B cell (primary cell): ENCODE data around the gene SLC6A18. TPM values are rescaled to one million over a fixed set of nuclear protein-coding genes. Genes with fewer than 3 reads are reported as not detected.

Source experiments
- ATAC-seq: fragments of 200-7000 bp; cut with Tn5 transposase; one replicate; pipeline ENCODE4 v1.10.0; 2021; ENCODE audit warnings: low read depth, mild to moderate bottlenecking, moderate number of reproducible peaks, moderate library complexity
- CTCF ChIA-PET: fragments of 350-600 bp; sonication (Branson Sonifier 250); formaldehyde crosslinking; loops from one replicate; lab custom pipeline; 2021; ENCODE audit warnings: antibody characterized with exemption, inconsistent platforms; lab: Charles Lee
- POLR2A ChIA-PET: fragments of 350-600 bp; sonication (Branson Sonifier 250); formaldehyde crosslinking; loops from one replicate; lab custom pipeline; 2021; ENCODE audit warnings: antibody characterized with exemption; lab: Charles Lee
- DNase-seq: peaks from one replicate; pipeline ENCODE4 v3.0.0; 2013
- H2AFZ ChIP-seq: 2 replicates; pipeline ENCODE4 v1.6.1; 2012; ENCODE audit warnings: mild to moderate bottlenecking, low read depth, low read length; ENCODE audit not compliant: insufficient read depth, poor library complexity, severe bottlenecking
- H3K27ac ChIP-seq, 2 donors: 1 replicate in 1 of 2; 2 replicates in 1 of 2; pipeline ENCODE4 v1.5.1; 2012 to 2013; ENCODE audit warnings: low read length in 2 of 2, mild to moderate bottlenecking in 2 of 2, moderate library complexity in 1 of 2
- H3K27me3 ChIP-seq, 4 experiments: fragments of 200-600 bp in 1 of 4; sonication (generic) in 1 of 4; replicated peaks in 1 of 4; 1 replicate in 2 of 4; 2 replicates in 2 of 4; pipeline versions ENCODE4 v1.6.1 to v1.7.0; 2013 to 2016; ENCODE audit warnings: low read length in 3 of 4, mild to moderate bottlenecking in 2 of 4, mixed read lengths in 1 of 4, moderate library complexity in 1 of 4; ENCODE audit not compliant: insufficient read depth in 4 of 4, control insufficient read depth in 3 of 4; ENCODE audit errors: control extremely low read depth in 1 of 4
- H3K36me3 ChIP-seq, 2 experiments: replicated peaks in 1 of 2; 1 replicate in 1 of 2; 2 replicates in 1 of 2; pipeline versions ENCODE4 v1.6.1 to v1.7.1; 2013; ENCODE audit warnings: low read length in 1 of 2; ENCODE audit not compliant: insufficient read depth in 2 of 2, control insufficient read depth in 1 of 2; ENCODE audit errors: control extremely low read depth in 1 of 2, extremely low read depth in 1 of 2
- H3K4me1 ChIP-seq, 2 donors: fragments of 200-600 bp in 1 of 2; sonication (generic) in 1 of 2; 1 replicate in 1 of 2; 2 replicates in 1 of 2; pipeline versions ENCODE4 v1.5.1 to v1.6.1; 2013 to 2017; ENCODE audit warnings: low read length in 2 of 2; ENCODE audit not compliant: control insufficient read depth in 2 of 2, insufficient read depth in 2 of 2
- H3K4me2 ChIP-seq: replicated peaks from 2 replicates; pipeline ENCODE3; 2012; ENCODE audit warnings: mild to moderate bottlenecking, low read depth, low read length; ENCODE audit not compliant: poor library complexity, severe bottlenecking
- H3K4me3 ChIP-seq, 5 experiments: fragments of 200-600 bp in 1 of 5; sonication (generic) in 1 of 5; 1 replicate in 3 of 5; 2 replicates in 2 of 5; pipeline versions ENCODE4 v1.5.1 to v1.7.0; 2011 to 2016; ENCODE audit warnings: low read length in 4 of 5, mild to moderate bottlenecking in 4 of 5, low read depth in 2 of 5, control low read depth in 1 of 5, moderate library complexity in 1 of 5; ENCODE audit not compliant: insufficient read depth in 1 of 5; ENCODE audit errors: control extremely low read depth in 1 of 5, extremely low read depth in 1 of 5
- H3K79me2 ChIP-seq: fragments of 200-600 bp; sonication (generic); one replicate; pipeline ENCODE4 v1.6.0; 2016; ENCODE audit warnings: low read length; ENCODE audit not compliant: control insufficient read depth, insufficient read depth
- H3K9ac ChIP-seq: fragments of 200-600 bp; sonication (generic); 2 replicates; pipeline ENCODE4 v1.6.1; 2017; ENCODE audit warnings: mild to moderate bottlenecking, low read length, moderate library complexity
- H3K9me3 ChIP-seq, 3 donors: one replicate each; pipeline versions ENCODE4 v1.6.1 to v1.7.1; 2013; ENCODE audit warnings: low read length in 2 of 3; ENCODE audit not compliant: control insufficient read depth in 2 of 3, insufficient read depth in 1 of 3; ENCODE audit errors: control extremely low read depth in 1 of 3
- H4K20me1 ChIP-seq: 2 replicates; pipeline ENCODE4 v1.6.0; 2012; ENCODE audit warnings: mild to moderate bottlenecking, low read length; ENCODE audit not compliant: insufficient read depth, control insufficient read depth, poor library complexity, severe bottlenecking
- H3K27ac Mint-ChIP-seq: one replicate; pipeline ENCODE4 v1.8.0; 2021; ENCODE audit warnings: mixed read lengths
- H3K27me3 Mint-ChIP-seq: one replicate; pipeline ENCODE4 v1.8.0; 2021; ENCODE audit warnings: mixed read lengths
- H3K4me1 Mint-ChIP-seq: one replicate; pipeline ENCODE4 v1.8.0; 2021; ENCODE audit warnings: mixed read lengths
- H3K4me3 Mint-ChIP-seq: one replicate; pipeline ENCODE4 v1.8.0; 2021; ENCODE audit warnings: mixed read lengths
- H3K9me3 Mint-ChIP-seq: one replicate; pipeline ENCODE4 v1.8.0; 2022; ENCODE audit warnings: mixed read lengths; ENCODE audit not compliant: insufficient read depth
- EZH2 ChIP-seq: IDR thresholded peaks from 2 replicates; pipeline ENCODE4 v1.6.1; 2012; ENCODE audit warnings: borderline replicate concordance, low read depth, mild to moderate bottlenecking, moderate library complexity, low read length; ENCODE audit not compliant: insufficient read depth, poor library complexity, severe bottlenecking
- WGBS: methylation state at CpG from one replicate; pipeline ENCODE4 v1.1.5; 2013; ENCODE audit warnings: missing lambda C conversion rate; ENCODE audit not compliant: insufficient coverage; 5-methylcytosine and 5-hydroxymethylcytosine counted together
- intact Hi-C: fragments of 100-400 bp; cut with micrococcal nuclease; formaldehyde crosslinking; loops from one replicate; pipeline ENCODE4 v1.10.0; 2022
- polyA plus RNA-seq: library from polyadenylated mRNA; depleted of rRNA; stranded (reverse); fragments of >200 nt; gene quantifications from 2 replicates; pipeline ENCODE4 v1.2.3, GENCODE V29; 2012
- total RNA-seq, 2 donors: library from RNA; stranded (reverse); fragments of 120-200 nt in 1 of 2; gene quantifications; 1 replicate in 1 of 2; 2 replicates in 1 of 2; pipeline versions ENCODE4 v1.2.3 to v1.2.4, GENCODE V29; 2013 to 2022
- TF ChIP-seq, protein P1 (sequence below): fragments of 200-600 bp; IDR thresholded peaks from one replicate; pipeline ENCODE4 v1.8.0; 2022; ENCODE audit warnings: antibody characterized with exemption, mild to moderate bottlenecking

Gene SLC6A18
- total and polyA plus RNA-seq, 2 donors (not counting 1 experiment from before 2014, with no cell fraction given), result not detected

GRCh38 chr5:1187950-1188334 is 37.2 kb upstream of the SLC6A18 start:
- 91% methylated on average over 2 of the region's 8 CpGs for WGBS
- intact Hi-C loops, result no loop called here
- no peaks in the 10 kb centered on the region for H3K9me3 ChIP-seq
- no peaks in the 10 kb centered on the region for H3K36me3 ChIP-seq
- Mint-ChIP-seq H3K4me1 (peaks cover 5% of the 10 kb centered on the region), H3K27me3 (peaks cover 18% of the 10 kb centered on the region), H3K27ac (no peak overlapping the region), H3K9me3 (no peaks in the 10 kb centered on the region), H3K4me3 (no peak overlapping the region)
- H3K4me2 ChIP-seq, result no peak overlapping the region
- no peak overlapping the region for H2AFZ ChIP-seq
- H3K27ac ChIP-seq, result no peak overlapping the region
- no peaks in the 10 kb centered on the region for H4K20me1 ChIP-seq
- H3K9ac ChIP-seq, result no peak overlapping the region
- ChIA-PET POLR2A (no interaction called here), CTCF (no interaction called here)
- DNase-seq (no peak), ATAC-seq (no peak)
- H3K27me3 ChIP-seq, result no peaks in the 10 kb centered on the region
- TF ChIP-seq, protein P1, sequence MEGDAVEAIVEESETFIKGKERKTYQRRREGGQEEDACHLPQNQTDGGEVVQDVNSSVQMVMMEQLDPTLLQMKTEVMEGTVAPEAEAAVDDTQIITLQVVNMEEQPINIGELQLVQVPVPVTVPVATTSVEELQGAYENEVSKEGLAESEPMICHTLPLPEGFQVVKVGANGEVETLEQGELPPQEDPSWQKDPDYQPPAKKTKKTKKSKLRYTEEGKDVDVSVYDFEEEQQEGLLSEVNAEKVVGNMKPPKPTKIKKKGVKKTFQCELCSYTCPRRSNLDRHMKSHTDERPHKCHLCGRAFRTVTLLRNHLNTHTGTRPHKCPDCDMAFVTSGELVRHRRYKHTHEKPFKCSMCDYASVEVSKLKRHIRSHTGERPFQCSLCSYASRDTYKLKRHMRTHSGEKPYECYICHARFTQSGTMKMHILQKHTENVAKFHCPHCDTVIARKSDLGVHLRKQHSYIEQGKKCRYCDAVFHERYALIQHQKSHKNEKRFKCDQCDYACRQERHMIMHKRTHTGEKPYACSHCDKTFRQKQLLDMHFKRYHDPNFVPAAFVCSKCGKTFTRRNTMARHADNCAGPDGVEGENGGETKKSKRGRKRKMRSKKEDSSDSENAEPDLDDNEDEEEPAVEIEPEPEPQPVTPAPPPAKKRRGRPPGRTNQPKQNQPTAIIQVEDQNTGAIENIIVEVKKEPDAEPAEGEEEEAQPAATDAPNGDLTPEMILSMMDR, result no peak
- TF ChIP-seq EZH2, result no peak
- no peak overlapping the region for H3K4me3 ChIP-seq
- H3K4me1 ChIP-seq, result no peaks in the 10 kb centered on the region
- H3K79me2 ChIP-seq, result no peaks in the 10 kb centered on the region

- H3K4me3 Mint-ChIP-seq, result no peak overlapping the region
- ATAC-seq (no peak), DNase-seq (no peak)
- no peak overlapping the region for H3K27ac Mint-ChIP-seq
- ChIA-PET CTCF (no interaction called here), POLR2A (no interaction called here)
- H3K4me1 Mint-ChIP-seq, result peaks cover 5% of the 10 kb centered on the region
- Histone ChIP-seq H3K4me3 (no peak overlapping the region), H3K79me2 (no peaks in the 10 kb centered on the region), H3K36me3 (no peaks in the 10 kb centered on the region), H3K4me1 (no peaks in the 10 kb centered on the region), H3K4me2 (no peak overlapping the region), H2AFZ (no peak overlapping the region), H4K20me1 (no peaks in the 10 kb centered on the region), H3K9ac (no peak overlapping the region), H3K27ac (no peak overlapping the region), H3K27me3 (no peaks in the 10 kb centered on the region), H3K9me3 (no peaks in the 10 kb centered on the region)
- no peaks in the 10 kb centered on the region for H3K9me3 Mint-ChIP-seq
- H3K27me3 Mint-ChIP-seq, result peaks cover 18% of the 10 kb centered on the region
- TF ChIP-seq, protein P1, result no peak
- TF ChIP-seq EZH2, result no peak
- WGBS, result 50% methylated on average over 2 of the region's 6 CpGs
- intact Hi-C loops, result no loop called here
Measured at GRCh38 chr5:1188464-1188863, 36.7 kb upstream of the SLC6A18 start.
